SKM-1 (cell line): ENCODE measurements around the gene TNFSF10.
"Not testable (repeated sequence)": the region's sequence is repeated elsewhere in the genome, so short reads cannot be mapped to it uniquely, and the experiment has no call there.

Experiments used
- DNase-seq: peaks from one replicate; lab custom pipeline; 2025; ENCODE audit not compliant: unreplicated experiment; lab: John Stamatoyannopoulos, UW

Gene TNFSF10

GRCh38 chr3:172544404-172544803 is 21.2 kb upstream of the TNFSF10 start:
- no peak for DNase-seq

- DNase-seq, result no peak
Measured at GRCh38 chr3:172543884-172544283, 20.7 kb upstream of the TNFSF10 start.

- DNase-seq, result no peak
Measured at GRCh38 chr3:172543419-172543818, 20.2 kb upstream of the TNFSF10 start.

- DNase-seq, result no peak
Measured at GRCh38 chr3:172542999-172543398, 19.8 kb upstream of the TNFSF10 start.

- DNase-seq, result no peak
Measured at GRCh38 chr3:172541945-172542488, 18.8 kb upstream of the TNFSF10 start.

- no peak for DNase-seq
Measured at GRCh38 chr3:172540049-172540448, 16.8 kb upstream of the TNFSF10 start.

- no peak for DNase-seq
Measured at GRCh38 chr3:172539273-172539672, 16.0 kb upstream of the TNFSF10 start.

GRCh38 chr3:172538368-172539151 is 15.3 kb upstream of the TNFSF10 start:
- no peak for DNase-seq

- no peak for DNase-seq
Measured at GRCh38 chr3:172537507-172538158, 14.4 kb upstream of the TNFSF10 start.

- DNase-seq, result no peak
Measured at GRCh38 chr3:172536993-172537419, 13.8 kb upstream of the TNFSF10 start.

GRCh38 chr3:172536505-172536904 is 13.3 kb upstream of the TNFSF10 start:
- DNase-seq, result no peak

GRCh38 chr3:172530566-172530965 is 7.3 kb upstream of the TNFSF10 start:
- peak; percentile 78 for DNase-seq

- no peak for DNase-seq
Measured at GRCh38 chr3:172530101-172530561, 6.9 kb upstream of the TNFSF10 start.

GRCh38 chr3:172528677-172529076 is 5.4 kb upstream of the TNFSF10 start:
- no peak for DNase-seq

- DNase-seq, result no peak
Measured at GRCh38 chr3:172527306-172527705, 4.1 kb upstream of the TNFSF10 start.

- DNase-seq, result no peak
Measured at GRCh38 chr3:172525116-172525613, 1.9 kb upstream of the TNFSF10 start.

- DNase-seq, result no peak
Measured at GRCh38 chr3:172524611-172525010, 1.4 kb upstream of the TNFSF10 start.

GRCh38 chr3:172521837-172522726 is 1.1 kb downstream of the TNFSF10 start:
- not testable (repeated sequence) for DNase-seq

- DNase-seq, result no peak
Measured at GRCh38 chr3:172520301-172520831, 2.9 kb downstream of the TNFSF10 start.

- DNase-seq, result no peak
Measured at GRCh38 chr3:172519740-172520139, 3.5 kb downstream of the TNFSF10 start.
